Neural cell (in vitro differentiated cells): Measurements from ENCODE around the gene NARF.

Source experiments
- CTCF ChIP-seq: fragments of 450-650 bp; IDR thresholded peaks from 2 replicates; pipeline ENCODE4 v1.5.1; 2014; ENCODE audit warnings: antibody characterized with exemption, mild to moderate bottlenecking, moderate library complexity; ENCODE audit not compliant: poor library complexity, severe bottlenecking
- EP300 ChIP-seq: fragments of 450-650 bp; conservative IDR thresholded peaks from 2 replicates; pipeline ENCODE4 v1.6.1; 2014; ENCODE audit warnings: antibody characterized with exemption, mild to moderate bottlenecking, moderate library complexity; ENCODE audit not compliant: poor library complexity, severe bottlenecking
- EZH2 ChIP-seq: fragments of 200-600, 300-800 bp; shearing (Covaris generic), sonication (generic); IDR thresholded peaks from 2 replicates; pipeline ENCODE4 v1.6.1; 2014; ENCODE audit warnings: antibody characterized with exemption, low read length, borderline replicate concordance, mild to moderate bottlenecking; ENCODE audit not compliant: insufficient read depth, poor library complexity, severe bottlenecking
- MXI1 ChIP-seq: fragments of 450-650 bp; conservative IDR thresholded peaks from 2 replicates; pipeline ENCODE4 v1.6.1; 2014; ENCODE audit warnings: antibody characterized with exemption, mild to moderate bottlenecking; ENCODE audit not compliant: poor library complexity, severe bottlenecking
- POLR2AphosphoS5 ChIP-seq: IDR thresholded peaks from 2 replicates; pipeline ENCODE4 v1.6.1; 2012
- RAD21 ChIP-seq: fragments of 450-650 bp; conservative IDR thresholded peaks from 2 replicates; pipeline ENCODE4 v1.6.1; 2014; ENCODE audit warnings: antibody characterized with exemption, mild to moderate bottlenecking, moderate library complexity
- REST ChIP-seq: IDR thresholded peaks from 2 replicates; pipeline ENCODE4 v1.6.1; 2012; ENCODE audit warnings: borderline replicate concordance
- SMC3 ChIP-seq: fragments of 450-650 bp; conservative IDR thresholded peaks from 2 replicates; pipeline ENCODE4 v1.6.1; 2014; ENCODE audit warnings: antibody characterized with exemption, mild to moderate bottlenecking, moderate library complexity; ENCODE audit not compliant: poor library complexity

GRCh38 chr17:82483836-82484235, 25.3 kb downstream of the NARF start:
- TF ChIP-seq EP300: no peak
- TF ChIP-seq CTCF: no peak
- TF ChIP-seq EZH2: no peak
- TF ChIP-seq RAD21: no peak
- TF ChIP-seq SMC3: no peak
- no peak for TF ChIP-seq POLR2AphosphoS5
- no peak for TF ChIP-seq MXI1
- no peak for TF ChIP-seq REST
